Adipocyte (in vitro differentiated cells): ENCODE data around the gene EXOC3L4.

Source experiments
- DNase-seq: peaks from one replicate; pipeline ENCODE4 v3.0.0-alpha.2; 2015; ENCODE audit warnings: low read depth
- H3K27me3 ChIP-seq: replicated peaks from 2 replicates; pipeline ENCODE4 v1.7.0; 2013; ENCODE audit warnings: mild to moderate bottlenecking, low read length, moderate library complexity; ENCODE audit not compliant: control insufficient read depth, insufficient read depth
- H3K36me3 ChIP-seq: 2 replicates; pipeline ENCODE4 v1.7.0; 2013; ENCODE audit warnings: low read length, mild to moderate bottlenecking, moderate library complexity; ENCODE audit not compliant: control insufficient read depth, insufficient read depth, severe bottlenecking
- H3K4me1 ChIP-seq: 2 replicates; pipeline ENCODE4 v1.7.0; 2013; ENCODE audit warnings: mild to moderate bottlenecking, low read length, moderate library complexity; ENCODE audit not compliant: control insufficient read depth, insufficient read depth
- H3K4me3 ChIP-seq: 2 replicates; pipeline ENCODE4 v1.7.0; 2013; ENCODE audit warnings: mild to moderate bottlenecking, low read length, moderate library complexity
- H3K9ac ChIP-seq: 2 replicates; pipeline ENCODE4 v1.7.0; 2013; ENCODE audit warnings: mild to moderate bottlenecking, low read length, moderate library complexity
- H3K9me3 ChIP-seq: 2 replicates; pipeline ENCODE4 v1.7.0; 2013; ENCODE audit warnings: mild to moderate bottlenecking, low read length, moderate library complexity; ENCODE audit not compliant: control insufficient read depth

Gene EXOC3L4

GRCh38 chr14:103095210-103095778, 769 bp downstream of the EXOC3L4 start:
- H3K36me3 ChIP-seq: no peaks in the 10 kb centered on the region
- no peaks in the 10 kb centered on the region for H3K9me3 ChIP-seq
- peak overlapping the region; percentile 23 for H3K4me3 ChIP-seq
- peaks cover 4% of the 10 kb centered on the region for H3K27me3 ChIP-seq
- DNase-seq: no peak
- peak overlapping the region; percentile 64 for H3K9ac ChIP-seq
- peaks cover 3% of the 10 kb centered on the region for H3K4me1 ChIP-seq

- DNase-seq: no peak
- no peak overlapping the region for H3K4me3 ChIP-seq
- no peaks in the 10 kb centered on the region for H3K4me1 ChIP-seq
- H3K9ac ChIP-seq: no peak overlapping the region
- no peaks in the 10 kb centered on the region for H3K36me3 ChIP-seq
- H3K27me3 ChIP-seq: no peaks in the 10 kb centered on the region
- no peaks in the 10 kb centered on the region for H3K9me3 ChIP-seq
These were observed 1.9 kb downstream of the EXOC3L4 start for GRCh38 chr14:103096387-103096786.

- no peak for DNase-seq
- peaks cover 7% of the 10 kb centered on the region for H3K27me3 ChIP-seq
- no peaks in the 10 kb centered on the region for H3K9me3 ChIP-seq
- H3K36me3 ChIP-seq: no peaks in the 10 kb centered on the region
- no peak overlapping the region for H3K4me3 ChIP-seq
- no peak overlapping the region for H3K9ac ChIP-seq
- no peaks in the 10 kb centered on the region for H3K4me1 ChIP-seq
These were observed 2.9 kb downstream of the EXOC3L4 start for GRCh38 chr14:103097244-103097993.

- Histone ChIP-seq H3K9ac (no peak overlapping the region), H3K36me3 (no peaks in the 10 kb centered on the region), H3K9me3 (no peaks in the 10 kb centered on the region), H3K4me1 (peaks cover under 1% of the 10 kb centered on the region), H3K27me3 (peaks cover 13% of the 10 kb centered on the region), H3K4me3 (no peak overlapping the region)
- DNase-seq: no peak
These were observed 3.8 kb downstream of the EXOC3L4 start for GRCh38 chr14:103097994-103098957.

- H3K4me1 ChIP-seq: peaks cover 4% of the 10 kb centered on the region
- H3K27me3 ChIP-seq: peaks cover 19% of the 10 kb centered on the region
- no peaks in the 10 kb centered on the region for H3K9me3 ChIP-seq
- no peak overlapping the region for H3K4me3 ChIP-seq
- no peaks in the 10 kb centered on the region for H3K36me3 ChIP-seq
- no peak overlapping the region for H3K9ac ChIP-seq
- no peak for DNase-seq
These were observed 4.7 kb downstream of the EXOC3L4 start for GRCh38 chr14:103099081-103099732.

- H3K9ac ChIP-seq: no peak overlapping the region
- no peaks in the 10 kb centered on the region for H3K9me3 ChIP-seq
- no peak for DNase-seq
- H3K4me3 ChIP-seq: no peak overlapping the region
- peaks cover 4% of the 10 kb centered on the region for H3K4me1 ChIP-seq
- H3K27me3 ChIP-seq: peaks cover 25% of the 10 kb centered on the region
- no peaks in the 10 kb centered on the region for H3K36me3 ChIP-seq
These were observed 5.3 kb downstream of the EXOC3L4 start for GRCh38 chr14:103099733-103100280.

GRCh38 chr14:103100281-103101121, 6.0 kb downstream of the EXOC3L4 start:
- Histone ChIP-seq H3K4me3 (no peak overlapping the region), H3K4me1 (peaks cover 4% of the 10 kb centered on the region), H3K27me3 (peaks cover 26% of the 10 kb centered on the region), H3K9ac (no peak overlapping the region), H3K9me3 (no peaks in the 10 kb centered on the region), H3K36me3 (no peaks in the 10 kb centered on the region)
- DNase-seq: no peak

- Histone ChIP-seq H3K36me3 (no peaks in the 10 kb centered on the region), H3K4me3 (no peak overlapping the region), H3K9me3 (no peaks in the 10 kb centered on the region), H3K27me3 (peaks cover 26% of the 10 kb centered on the region), H3K4me1 (peaks cover 4% of the 10 kb centered on the region), H3K9ac (no peak overlapping the region)
- DNase-seq: no peak
These were observed 6.9 kb downstream of the EXOC3L4 start for GRCh38 chr14:103101257-103101962.

- Histone ChIP-seq H3K9ac (no peak overlapping the region), H3K27me3 (peaks cover 26% of the 10 kb centered on the region), H3K36me3 (no peaks in the 10 kb centered on the region), H3K4me3 (no peak overlapping the region), H3K9me3 (no peaks in the 10 kb centered on the region), H3K4me1 (peaks cover 4% of the 10 kb centered on the region)
- DNase-seq: no peak
These were observed 7.6 kb downstream of the EXOC3L4 start for GRCh38 chr14:103101963-103102688.
